GM21619 (cell line): Measurements from ENCODE around the gene RPP30.

ENCODE experiments used
- ATAC-seq: cut with Tn5 transposase; IDR thresholded peaks from one replicate; pipeline ENCODE4 v1.9.1; 2021; ENCODE audit not compliant: unreplicated experiment

Gene RPP30

DNA sequence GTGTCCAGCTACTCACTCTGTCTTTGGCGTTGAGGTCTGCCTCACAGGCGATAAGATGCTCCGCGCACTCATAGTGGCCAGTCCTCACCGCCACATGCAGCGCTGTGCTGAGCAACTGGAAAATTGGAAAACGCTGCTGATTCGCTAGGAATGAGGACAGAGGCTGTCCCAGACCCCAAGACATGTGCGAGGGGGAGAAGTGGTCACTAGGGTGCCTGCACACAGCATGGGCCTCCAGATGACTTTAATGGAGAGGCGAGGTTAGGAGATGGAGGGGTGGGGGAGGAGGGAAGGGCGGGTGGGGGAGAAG is 43.9 kb downstream of the RPP30 start:
- no peak for ATAC-seq

DNA sequence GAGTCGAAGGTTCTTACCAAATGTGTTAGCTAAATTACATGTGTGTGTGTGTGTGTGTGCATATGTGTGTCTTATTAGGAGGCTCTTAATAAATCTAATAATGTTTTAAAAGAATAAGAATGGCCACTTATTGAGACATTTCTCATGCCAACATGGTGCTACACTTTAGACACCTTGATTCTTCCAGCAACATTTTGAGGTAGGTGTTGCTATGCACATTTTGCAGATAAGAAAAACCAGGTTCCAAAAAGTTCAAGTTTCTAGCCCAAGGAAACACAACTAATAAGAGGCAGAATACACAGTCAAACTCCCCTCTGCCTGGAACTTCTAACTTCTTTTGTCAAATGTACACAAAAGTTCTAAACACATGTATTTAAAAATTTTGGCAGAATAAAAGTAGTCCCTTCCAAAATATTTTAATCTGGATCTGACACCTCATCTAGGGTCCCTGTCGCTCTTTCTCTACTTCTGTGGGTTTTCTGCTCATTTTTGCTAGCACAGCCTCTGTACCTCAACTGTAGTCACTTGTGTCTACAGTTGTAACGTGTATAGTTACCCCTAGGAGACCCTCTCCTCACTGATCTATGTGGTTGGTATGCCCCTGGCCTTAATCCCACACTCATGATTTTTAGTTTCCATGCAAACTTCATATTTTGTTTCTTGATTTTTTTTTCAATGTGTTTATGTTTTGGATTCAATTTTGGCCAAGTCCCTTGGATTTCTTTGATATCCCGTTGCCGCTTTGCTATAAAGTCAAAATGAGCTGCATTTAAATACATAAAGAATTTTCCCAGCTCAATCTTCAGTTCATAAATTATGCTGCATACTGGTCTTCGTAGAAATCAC is 44.8 kb downstream of the RPP30 start:
- ATAC-seq: no peak

GRCh38 chr10:90917238-90917967 is 45.6 kb downstream of the RPP30 start:
- ATAC-seq: no peak

DNA sequence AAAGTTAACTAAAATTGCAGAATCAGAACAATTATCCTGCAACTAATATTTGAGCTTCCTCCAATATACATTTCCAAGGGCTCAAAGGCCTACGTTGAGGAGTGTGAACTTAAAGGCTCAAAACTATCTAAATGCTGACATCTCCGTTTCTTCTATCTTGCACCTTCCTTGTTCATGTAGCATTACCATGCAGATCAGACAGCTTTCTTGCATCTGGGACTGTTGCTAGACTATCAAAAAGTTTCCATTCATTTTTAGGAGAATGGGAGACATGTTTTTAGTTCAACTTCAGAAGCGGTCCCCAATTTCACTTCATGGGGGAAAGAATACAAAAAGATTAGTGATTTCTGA is 46.2 kb downstream of the RPP30 start:
- no peak for ATAC-seq

DNA sequence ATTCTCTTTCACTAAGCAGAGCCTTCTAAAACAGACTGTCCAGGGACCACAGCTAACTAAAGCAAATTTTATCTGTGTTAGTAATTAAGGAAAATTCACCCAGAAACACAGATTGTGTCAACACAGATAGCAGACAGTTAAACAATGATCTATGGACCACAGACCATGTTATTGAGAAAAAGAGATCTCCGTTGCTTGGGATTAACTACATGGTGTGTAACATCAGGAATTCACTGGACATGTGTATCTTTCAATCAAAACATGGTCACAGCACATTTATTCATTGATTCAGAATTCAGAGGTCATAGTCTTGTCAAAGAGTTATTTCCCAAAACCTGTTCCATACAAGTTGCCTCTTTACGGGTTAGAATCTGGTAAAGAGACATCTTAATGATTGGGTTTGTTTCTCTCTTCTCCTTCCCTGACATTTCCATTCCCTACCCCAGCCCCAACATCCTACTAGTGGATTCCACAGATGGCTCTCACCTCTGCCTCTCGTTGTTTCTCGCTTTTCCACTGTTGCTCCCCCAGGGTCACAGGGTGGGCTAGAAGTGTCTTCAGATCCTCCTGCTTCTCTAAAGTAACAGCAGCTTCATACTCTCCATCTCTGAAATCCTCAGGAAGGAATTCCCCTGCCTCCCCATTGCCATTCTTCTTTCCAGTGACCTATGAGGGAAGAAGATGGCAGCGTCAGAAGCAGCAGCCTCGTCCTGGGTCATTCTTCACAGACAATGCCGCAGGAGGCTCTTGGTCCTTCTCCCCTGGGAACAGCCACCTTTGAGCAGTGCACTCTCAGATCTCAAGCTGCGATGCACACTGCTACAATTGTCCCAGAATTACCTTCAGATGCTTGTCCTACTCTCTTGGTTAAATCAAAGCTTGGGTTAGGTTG is 48.2 kb downstream of the RPP30 start:
- no peak for ATAC-seq

GRCh38 chr10:90920986-90921666 is 49.4 kb downstream of the RPP30 start, which contains the start of gene ANKRD1:
TSS of gene ANKRD1 (minus strand) at chr10:90921087. CDS start at chr10:90921027, 60 bp downstream.
- no peak for ATAC-seq

GRCh38 chr10:90921906-90922305 is 50.1 kb downstream of the RPP30 start:
- ATAC-seq: no peak

GRCh38 chr10:90923111-90923731 is 51.4 kb downstream of the RPP30 start:
- ATAC-seq: no peak

DNA sequence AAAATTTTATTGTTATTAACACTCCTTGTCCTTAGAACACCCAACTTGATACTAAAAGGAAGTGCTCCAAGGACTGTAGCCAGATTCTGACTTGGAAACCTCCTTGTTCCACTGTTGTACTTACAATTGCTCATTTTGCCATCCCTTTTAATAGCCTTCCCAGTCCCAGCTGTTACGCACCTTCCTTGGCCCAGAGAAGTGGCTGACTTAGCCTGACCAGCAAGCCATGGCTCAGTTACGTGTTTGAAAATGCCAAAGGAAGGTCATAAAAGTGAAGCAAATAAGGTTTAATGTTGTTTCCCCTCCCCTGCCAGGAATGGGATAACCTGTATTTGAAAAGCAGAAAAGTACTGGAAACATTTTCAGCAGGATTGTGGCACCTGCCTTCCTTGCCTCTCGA is 52.8 kb downstream of the RPP30 start:
- ATAC-seq: no peak

DNA sequence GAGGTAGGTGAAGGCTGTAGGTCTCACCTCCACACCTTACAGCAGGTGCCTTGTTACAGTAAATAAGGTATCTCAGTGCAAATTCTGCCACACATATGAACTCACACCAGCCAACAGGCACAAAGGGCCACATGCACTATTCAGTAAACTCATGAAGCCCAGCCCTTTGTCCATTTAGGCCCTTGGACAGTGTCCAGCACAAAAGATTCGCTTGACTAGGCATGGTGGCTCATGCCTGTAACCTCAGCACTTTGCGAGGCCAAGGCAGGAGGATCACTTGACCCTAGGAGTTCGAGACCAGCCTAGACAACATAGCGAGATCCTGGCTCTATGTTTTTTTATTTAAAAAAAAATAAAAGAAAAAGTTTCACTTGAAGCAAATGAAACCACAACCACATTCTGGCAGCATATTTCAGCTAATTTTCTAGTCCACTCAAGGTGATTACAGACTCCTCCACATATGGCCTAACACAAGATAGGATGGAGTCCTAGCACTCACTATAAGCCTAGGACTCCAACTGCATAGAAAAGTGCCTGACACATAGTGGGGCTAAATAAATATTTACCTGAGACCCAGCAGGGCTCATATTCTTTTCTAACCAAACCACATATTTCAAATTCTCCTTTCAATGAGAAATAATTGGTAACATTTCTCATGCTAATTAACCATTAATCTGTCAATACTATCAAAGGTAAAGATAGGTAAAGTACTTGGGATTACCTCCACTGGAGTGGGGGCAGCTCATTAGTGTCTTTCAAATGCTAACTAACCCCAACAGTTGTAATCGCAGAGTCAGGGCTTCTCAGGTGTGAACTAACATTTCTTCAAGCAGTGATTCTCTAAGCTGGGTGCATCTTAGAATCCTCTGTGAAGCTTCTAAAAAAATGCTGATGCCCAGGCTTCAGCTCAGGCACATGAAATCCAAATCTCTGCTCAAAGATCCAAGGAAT is 53.6 kb downstream of the RPP30 start:
- ATAC-seq: no peak

DNA sequence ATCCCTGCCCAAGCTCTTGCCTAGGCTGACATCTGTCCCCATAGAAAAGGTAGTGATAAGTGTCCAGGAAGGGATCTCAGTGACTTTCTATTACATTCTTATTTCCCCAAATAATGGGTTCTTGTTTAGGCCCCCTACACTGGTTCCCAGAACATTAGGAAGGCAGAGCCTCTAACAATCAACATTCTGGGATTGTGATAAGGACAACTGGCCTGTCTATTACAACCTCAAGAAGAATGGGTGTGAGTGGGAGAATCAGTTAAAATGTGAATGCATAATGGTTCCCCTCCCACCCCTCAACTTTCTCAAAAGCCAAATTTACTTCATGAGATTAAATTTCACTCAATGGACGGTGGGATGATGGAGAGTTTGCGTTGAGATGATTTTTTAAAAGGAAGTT is 55.5 kb downstream of the RPP30 start:
- ATAC-seq: no peak

DNA sequence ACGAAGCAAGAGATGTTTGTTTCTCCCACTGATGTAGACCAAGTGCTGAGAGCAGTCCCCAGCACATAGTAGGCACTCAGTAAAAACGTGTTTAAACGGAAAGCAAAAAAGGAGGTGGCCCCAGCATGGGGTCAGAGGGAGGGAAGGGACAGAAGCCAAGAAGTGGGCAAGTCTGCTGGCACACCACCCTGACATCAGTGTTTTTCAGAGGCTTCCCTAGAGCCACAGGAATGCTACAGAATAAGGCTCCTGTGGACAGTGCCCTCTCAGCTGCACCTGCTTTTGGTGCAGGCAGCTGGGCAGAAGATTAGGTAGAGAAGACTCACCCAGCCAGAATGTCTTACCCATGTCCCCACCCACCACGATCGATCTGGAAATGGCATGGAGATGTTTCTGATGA is 57.4 kb downstream of the RPP30 start:
- ATAC-seq: no peak

DNA sequence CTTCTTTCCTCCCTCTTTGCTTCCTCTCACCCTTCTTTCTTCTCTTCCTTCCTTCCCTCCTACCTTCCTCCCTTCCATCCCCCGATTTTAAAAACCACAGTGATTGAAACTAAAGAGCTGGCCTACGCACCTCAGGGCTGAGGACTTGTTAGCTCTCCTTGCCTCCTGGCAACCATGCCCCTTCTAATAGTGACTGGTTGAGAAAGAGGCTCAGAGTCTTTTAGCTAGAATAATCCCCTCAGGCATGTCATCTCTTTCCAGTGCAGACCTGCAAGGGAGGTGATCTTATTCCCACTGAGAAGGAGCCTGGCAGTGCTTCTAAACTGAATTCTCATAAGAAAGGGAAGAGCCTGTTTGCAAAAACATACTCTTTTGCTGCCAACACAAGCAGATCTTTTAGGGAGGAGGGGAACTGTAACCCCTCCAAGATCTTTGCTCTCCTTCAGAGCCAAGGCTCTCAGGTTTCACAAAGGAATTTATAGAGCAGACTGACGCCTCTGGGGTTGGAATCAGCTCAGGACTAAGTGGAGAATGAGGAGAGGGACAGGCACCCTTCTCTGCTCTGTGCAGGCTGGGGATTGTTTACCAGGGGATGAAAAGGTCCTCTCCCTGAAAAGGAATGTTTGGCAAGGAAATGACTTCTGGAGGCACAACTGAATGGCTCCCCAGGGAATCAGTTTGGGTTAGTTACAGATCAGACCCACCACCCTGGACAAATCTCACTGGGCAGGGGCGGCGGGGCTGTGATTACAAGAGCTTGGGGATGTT is 58.5 kb downstream of the RPP30 start:
- ATAC-seq: no peak

- no peak for ATAC-seq
Observed at GRCh38 chr10:90930971-90931871, 59.4 kb downstream of the RPP30 start.

- no peak for ATAC-seq
Observed at GRCh38 chr10:90935581-90936275, 64.0 kb downstream of the RPP30 start.

DNA sequence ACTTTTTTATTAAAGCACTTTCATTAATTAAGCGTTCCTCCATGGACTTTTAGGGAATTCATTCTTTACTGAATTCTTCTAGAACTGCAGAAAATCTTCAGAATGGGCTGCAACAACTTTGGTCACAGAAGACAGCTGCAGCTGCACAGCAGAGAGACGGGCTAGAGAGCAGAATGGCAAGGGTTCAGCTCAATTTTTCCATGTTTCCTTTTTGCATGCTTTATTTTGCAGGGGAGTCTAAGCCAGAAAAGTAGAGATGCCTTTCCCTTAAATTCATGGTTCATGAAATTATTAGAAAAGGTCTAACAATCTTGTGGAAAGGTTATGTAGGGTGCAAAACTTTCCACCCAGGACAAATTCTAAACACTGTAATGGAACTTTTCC is 64.5 kb downstream of the RPP30 start:
- no peak for ATAC-seq

DNA sequence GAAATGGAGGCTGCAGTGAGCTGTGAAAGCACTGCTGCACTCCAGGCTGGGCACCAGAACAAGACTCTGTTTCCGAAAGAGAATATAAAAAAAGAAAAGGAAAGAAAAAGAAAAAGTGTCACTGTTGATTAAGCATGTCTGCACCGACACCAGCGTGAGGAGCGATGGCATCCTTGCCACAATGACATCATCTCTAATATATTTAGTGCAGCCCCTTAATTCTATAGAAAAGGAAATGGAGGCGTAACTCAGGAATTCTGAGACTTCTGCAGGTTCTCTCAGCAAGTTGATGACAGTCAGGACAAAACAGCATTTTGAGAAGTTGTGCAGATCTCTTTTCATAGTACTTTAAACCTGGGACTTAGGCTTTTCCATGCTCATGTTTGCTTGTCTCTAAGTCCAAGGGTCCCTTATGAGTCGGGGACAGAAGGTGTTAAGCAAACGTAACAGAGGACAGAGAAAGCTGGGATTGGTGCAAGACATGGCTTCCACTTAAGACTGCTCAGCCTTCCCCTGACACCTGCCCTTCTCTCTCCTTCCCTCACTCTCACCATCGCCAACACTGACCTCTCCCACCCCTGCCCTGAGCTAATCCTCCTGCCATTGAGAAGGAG is 66.0 kb downstream of the RPP30 start:
- ATAC-seq: no peak
